ENCODE data around the gene CD3D.
A peak's percentile ranks its signal among the peaks of the same experiment; 100 is the strongest.

The CD3D gene

GRCh38 chr11:118341261-118341660, 1.2 kb downstream of the CD3D start:
- no peak for TF ChIP-seq CTCF (IDR thresholded peaks at IDR 0.05; ENCODE audit: low read depth, low read length, missing control alignments)

DNA sequence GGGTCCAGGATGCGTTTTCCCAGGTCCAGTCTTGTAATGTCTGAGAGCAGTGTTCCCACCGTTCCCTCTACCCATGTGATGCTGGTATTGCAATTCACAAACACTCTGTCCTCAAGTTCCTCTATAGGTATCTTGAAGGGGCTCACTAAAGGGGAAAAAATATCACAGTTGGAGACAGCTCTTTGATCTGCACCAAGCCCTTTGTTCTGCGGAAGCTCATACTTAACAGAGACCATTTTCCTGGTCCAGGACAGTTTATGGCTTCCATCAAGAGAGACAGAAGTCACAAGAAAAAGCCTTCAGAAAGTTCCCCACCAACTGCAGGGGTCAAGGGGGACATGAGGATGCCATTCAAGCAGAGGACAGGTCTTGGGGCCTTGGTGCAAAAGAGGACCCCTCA, 2.1 kb downstream of the CD3D start:
- H3K4me3 ChIP-seq (ENCODE audit: low read depth, low read length): no peak overlapping the region
- no peak for TF ChIP-seq CTCF (IDR thresholded peaks at IDR 0.05; ENCODE audit: low read depth, low read length, missing control alignments)
- DNase-seq (ENCODE audit: low read depth): no peak

More at GRCh38 chr11:118341261-118341660, 1.2 kb downstream of the CD3D start:
- no peak for DNase-seq (ENCODE audit: low read depth)
- no peak overlapping the region for H3K4me3 ChIP-seq (ENCODE audit: low read depth, low read length)

GRCh38 chr11:118339281-118339961, 3.1 kb downstream of the CD3D start:
- H3K4me3 ChIP-seq (ENCODE audit: low read depth, low read length): no peak overlapping the region
- TF ChIP-seq CTCF (IDR thresholded peaks at IDR 0.05; ENCODE audit: low read depth, low read length, missing control alignments): no peak
- no peak for DNase-seq (ENCODE audit: low read depth)

DNA sequence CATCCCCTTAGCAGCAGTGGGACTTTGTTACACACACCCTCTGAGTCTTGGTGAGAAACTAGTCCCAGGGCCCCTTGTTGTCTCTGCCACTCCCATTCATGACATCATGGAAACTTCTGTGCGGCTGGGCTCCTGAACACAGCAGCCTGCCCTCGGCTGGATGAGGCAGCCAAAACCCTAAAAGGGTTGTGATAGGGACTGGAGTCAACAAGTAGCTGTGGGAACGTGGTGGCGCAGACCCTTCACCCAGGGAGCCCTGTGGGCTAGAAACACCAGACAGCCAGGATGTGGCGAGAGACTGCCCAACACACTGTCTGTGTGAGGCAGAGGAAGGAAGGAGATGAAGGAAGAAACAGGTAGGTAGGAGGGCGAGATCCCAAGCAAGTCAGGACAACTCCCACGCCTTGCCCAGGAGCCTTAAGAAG, 3.9 kb downstream of the CD3D start:
- DNase-seq (ENCODE audit: low read depth): peak; percentile 34
- no peak for TF ChIP-seq CTCF (IDR thresholded peaks at IDR 0.05; ENCODE audit: low read depth, low read length, missing control alignments)
- no peak overlapping the region for H3K4me3 ChIP-seq (ENCODE audit: low read depth, low read length)

GRCh38 chr11:118334745-118335144, 7.8 kb downstream of the CD3D start:
- DNase-seq (ENCODE audit: low read depth): no peak
- no peak for TF ChIP-seq CTCF (IDR thresholded peaks at IDR 0.05; ENCODE audit: low read depth, low read length, missing control alignments)

GRCh38 chr11:118328745-118329144, 13.8 kb downstream of the CD3D start:
- no peak overlapping the region for H3K4me3 ChIP-seq (ENCODE audit: low read depth, low read length)
- no peak for DNase-seq (ENCODE audit: low read depth)
- TF ChIP-seq CTCF (IDR thresholded peaks at IDR 0.05; ENCODE audit: low read depth, low read length, missing control alignments): no peak

More at GRCh38 chr11:118334745-118335144, 7.8 kb downstream of the CD3D start:
- no peak overlapping the region for H3K4me3 ChIP-seq (ENCODE audit: low read depth, low read length)

DNA sequence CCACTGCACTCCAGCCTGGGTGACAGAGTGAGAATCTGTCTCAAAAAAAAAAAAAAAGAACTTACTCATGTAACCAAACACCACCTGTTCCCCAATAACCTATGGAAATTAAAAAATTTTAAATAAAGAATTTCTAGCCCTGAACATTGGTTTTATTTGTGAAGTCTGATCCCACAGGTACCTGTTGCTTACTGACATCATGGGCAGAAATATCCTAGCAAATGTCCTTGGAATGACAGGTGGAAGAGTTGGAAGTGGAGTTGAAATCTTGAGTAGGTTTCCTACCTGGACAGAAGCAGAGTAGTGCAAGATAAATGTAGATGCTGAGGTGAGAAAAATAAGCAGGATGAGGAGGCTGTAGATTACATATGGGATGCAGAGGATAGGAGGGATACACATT, 17.2 kb downstream of the CD3D start:
- TF ChIP-seq CTCF (IDR thresholded peaks at IDR 0.05; ENCODE audit: low read depth, low read length, missing control alignments): no peak
- no peak for DNase-seq (ENCODE audit: low read depth)
- no peak overlapping the region for H3K4me3 ChIP-seq (ENCODE audit: low read depth, low read length)

Data from GM12864 (cell line).